ENCODE results near the gene CCDC148. TPM values are rescaled to one million over a fixed set of nuclear protein-coding genes. Genes with fewer than 3 reads are reported as not detected.

CCDC148 gene
- total RNA-seq, 1 experiment from 2014 or later: 0.11 TPM

DNA sequence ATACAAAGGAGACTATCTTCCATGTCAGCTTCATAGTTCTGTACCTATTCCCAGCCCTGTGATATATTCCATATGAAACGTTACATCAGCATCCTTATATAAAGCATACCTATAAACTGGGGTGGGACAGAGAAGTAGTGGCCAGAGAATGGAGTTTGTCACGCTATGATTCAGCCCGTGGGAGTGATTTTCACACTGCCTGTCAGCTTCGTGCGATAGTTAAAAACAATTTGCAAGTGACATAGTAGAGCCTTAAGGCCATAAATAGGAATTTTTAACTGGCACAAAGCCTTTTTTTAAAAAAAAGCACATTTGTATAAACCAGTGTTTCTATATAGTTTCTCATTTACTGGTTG is 30.4 kb upstream of the CCDC148 start:
- no peaks in the 10 kb centered on the region for H4K20me1 ChIP-seq (ENCODE audit: low read length)
- no TSS peak for BruUV-seq (replicated peaks)
- no peaks in the 10 kb centered on the region for H3K36me3 ChIP-seq (ENCODE audit: low read depth, low read length)
- intact Hi-C loops (cut with micrococcal nuclease): no loop called here
- no peaks in the 10 kb centered on the region for H3K9me2 ChIP-seq (replicated peaks; ENCODE audit: low read length)
- H3K79me2 ChIP-seq (ENCODE audit: low read length): peaks cover 86% of the 10 kb centered on the region
- CTCF ChIA-PET: no interaction called here
- no peak overlapping the region for H3K4me3 ChIP-seq (ENCODE audit: low read length)
- peaks cover 17% of the 10 kb centered on the region for H3K4me1 ChIP-seq (ENCODE audit: insufficient read depth, low read length)
- peak overlapping the region; percentile 15; the same call in 1 of the 2 replicates for H3K27ac ChIP-seq (ENCODE audit: low read length)
- no peak overlapping the region for H2AFZ ChIP-seq (ENCODE audit: low read length)
- H3K9me3 ChIP-seq (ENCODE audit: low read length): no peaks in the 10 kb centered on the region
- TF ChIP-seq EZH2phosphoT487 (IDR thresholded peaks at IDR 0.05; ENCODE audit: borderline replicate concordance, low read length) (no peak), EZH2 (IDR thresholded peaks at IDR 0.05; ENCODE audit: low read length, unreplicated experiment) (no peak)
- TF ChIP-seq, protein P1, sequence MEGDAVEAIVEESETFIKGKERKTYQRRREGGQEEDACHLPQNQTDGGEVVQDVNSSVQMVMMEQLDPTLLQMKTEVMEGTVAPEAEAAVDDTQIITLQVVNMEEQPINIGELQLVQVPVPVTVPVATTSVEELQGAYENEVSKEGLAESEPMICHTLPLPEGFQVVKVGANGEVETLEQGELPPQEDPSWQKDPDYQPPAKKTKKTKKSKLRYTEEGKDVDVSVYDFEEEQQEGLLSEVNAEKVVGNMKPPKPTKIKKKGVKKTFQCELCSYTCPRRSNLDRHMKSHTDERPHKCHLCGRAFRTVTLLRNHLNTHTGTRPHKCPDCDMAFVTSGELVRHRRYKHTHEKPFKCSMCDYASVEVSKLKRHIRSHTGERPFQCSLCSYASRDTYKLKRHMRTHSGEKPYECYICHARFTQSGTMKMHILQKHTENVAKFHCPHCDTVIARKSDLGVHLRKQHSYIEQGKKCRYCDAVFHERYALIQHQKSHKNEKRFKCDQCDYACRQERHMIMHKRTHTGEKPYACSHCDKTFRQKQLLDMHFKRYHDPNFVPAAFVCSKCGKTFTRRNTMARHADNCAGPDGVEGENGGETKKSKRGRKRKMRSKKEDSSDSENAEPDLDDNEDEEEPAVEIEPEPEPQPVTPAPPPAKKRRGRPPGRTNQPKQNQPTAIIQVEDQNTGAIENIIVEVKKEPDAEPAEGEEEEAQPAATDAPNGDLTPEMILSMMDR (conservative IDR thresholded peaks at IDR 0.05; ENCODE audit: low read depth, low read length): no peak
- DNase-seq (peak; percentile 42), ATAC-seq (peak; percentile 89)
- POLR2A ChIA-PET (ENCODE audit: unreplicated experiment): no interaction called here
- H3K4me2 ChIP-seq (ENCODE audit: low read length): no peak overlapping the region
- no peaks in the 10 kb centered on the region for H3K27me3 ChIP-seq (ENCODE audit: low read length)
- no peak overlapping the region for H3K9ac ChIP-seq (ENCODE audit: low read length)
- no peaks in the 10 kb centered on the region for H3F3A ChIP-seq (ENCODE audit: low read length, unreplicated experiment)

DNA sequence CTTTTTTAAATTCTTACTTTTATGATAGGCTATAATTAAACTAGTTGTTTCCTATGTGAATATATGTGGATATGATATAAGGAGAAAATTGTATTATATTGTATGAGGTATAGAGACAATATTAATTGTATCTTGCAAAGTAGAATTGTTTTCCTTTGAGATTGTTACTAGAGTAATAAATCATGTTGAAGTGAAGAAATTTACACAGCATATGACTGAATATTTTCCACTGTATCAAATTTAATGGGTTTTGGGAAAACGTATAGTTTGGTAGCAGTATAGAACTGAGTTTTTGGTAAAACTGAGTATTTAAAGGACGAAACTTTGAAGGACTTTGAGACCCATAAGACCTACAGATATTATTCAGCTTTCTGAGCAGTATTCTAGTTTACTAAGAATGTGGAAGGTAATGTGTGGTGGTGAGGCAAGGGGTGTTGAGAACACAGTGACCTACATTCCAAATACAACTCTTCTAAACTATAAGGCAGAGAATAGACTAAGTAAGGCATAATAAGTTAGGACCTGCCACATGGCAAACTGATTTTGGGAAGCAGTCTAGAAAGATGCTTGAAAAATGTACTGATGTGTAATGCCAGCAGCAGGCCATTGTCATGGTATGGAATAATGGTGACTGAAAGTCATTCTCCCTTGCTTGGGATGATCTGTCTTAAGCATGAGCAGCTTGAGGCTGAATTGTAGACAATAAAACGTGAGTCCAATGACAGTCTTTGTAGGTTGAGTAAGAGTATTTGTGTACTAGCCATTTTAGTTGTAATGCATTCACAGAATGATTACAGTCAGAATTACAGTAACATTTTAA is 29.8 kb upstream of the CCDC148 start:
- no peak overlapping the region for H2AFZ ChIP-seq (ENCODE audit: low read length)
- H3K36me3 ChIP-seq (ENCODE audit: low read depth, low read length): no peaks in the 10 kb centered on the region
- peaks cover 17% of the 10 kb centered on the region for H3K4me1 ChIP-seq (ENCODE audit: insufficient read depth, low read length)
- no peak overlapping the region for H3K9ac ChIP-seq (ENCODE audit: low read length)
- CTCF ChIA-PET: no interaction called here
- intact Hi-C loops (cut with micrococcal nuclease): no loop called here
- TF ChIP-seq EZH2phosphoT487 (IDR thresholded peaks at IDR 0.05; ENCODE audit: borderline replicate concordance, low read length): no peak
- no peak for TF ChIP-seq EZH2 (IDR thresholded peaks at IDR 0.05; ENCODE audit: low read length, unreplicated experiment)
- TF ChIP-seq, protein P1 (conservative IDR thresholded peaks at IDR 0.05; ENCODE audit: low read depth, low read length): no peak
- no peaks in the 10 kb centered on the region for H3K9me2 ChIP-seq (replicated peaks; ENCODE audit: low read length)
- H3K4me2 ChIP-seq (ENCODE audit: low read length): no peak overlapping the region
- no peaks in the 10 kb centered on the region for H4K20me1 ChIP-seq (ENCODE audit: low read length)
- POLR2A ChIA-PET (ENCODE audit: unreplicated experiment): no interaction called here
- no peaks in the 10 kb centered on the region for H3F3A ChIP-seq (ENCODE audit: low read length, unreplicated experiment)
- H3K79me2 ChIP-seq (ENCODE audit: low read length): peaks cover 80% of the 10 kb centered on the region
- ATAC-seq (peak; percentile 34), DNase-seq (no peak)
- H3K9me3 ChIP-seq (ENCODE audit: low read length): no peaks in the 10 kb centered on the region
- no peaks in the 10 kb centered on the region for H3K27me3 ChIP-seq (ENCODE audit: low read length)
- no peak overlapping the region for H3K4me3 ChIP-seq (ENCODE audit: low read length)
- BruUV-seq (replicated peaks): no TSS peak
- H3K27ac ChIP-seq (ENCODE audit: low read length): peak overlapping the region; percentile 15; the same call in 1 of the 2 replicates

DNA sequence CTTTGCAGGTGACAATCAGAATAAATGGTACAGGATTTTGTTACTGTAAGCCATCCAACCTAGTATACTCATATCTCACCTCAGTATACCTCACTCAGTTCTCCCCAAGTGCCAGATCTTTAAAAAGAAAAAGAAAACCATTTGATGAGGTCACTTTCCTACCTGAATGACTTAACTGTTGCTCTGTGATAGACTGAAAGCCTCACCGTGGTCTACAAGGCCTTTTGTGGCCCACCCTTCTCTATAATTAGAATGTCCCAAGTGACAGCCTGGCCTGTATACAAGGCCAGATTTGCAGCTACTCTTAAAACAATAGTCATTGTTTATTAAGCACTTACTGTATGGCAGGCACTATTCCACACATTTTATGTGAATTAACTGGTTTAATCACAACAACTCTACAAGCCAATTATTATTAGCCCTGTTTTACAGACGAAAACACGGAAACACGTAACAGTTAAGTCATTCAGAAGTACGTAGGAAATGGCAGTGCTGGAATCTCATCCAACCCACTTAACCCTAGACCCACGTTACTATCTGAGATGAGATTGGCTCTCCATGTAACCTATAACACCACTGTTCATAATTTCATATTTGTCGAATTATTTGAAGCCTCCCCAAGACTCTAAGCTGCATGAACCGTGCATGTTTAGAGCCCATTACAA is 28.5 kb upstream of the CCDC148 start:
- no peaks in the 10 kb centered on the region for H3K9me2 ChIP-seq (replicated peaks; ENCODE audit: low read length)
- no peak overlapping the region for H3K4me3 ChIP-seq (ENCODE audit: low read length)
- TF ChIP-seq, protein P1 (conservative IDR thresholded peaks at IDR 0.05; ENCODE audit: low read depth, low read length): no peak
- TF ChIP-seq EZH2 (IDR thresholded peaks at IDR 0.05; ENCODE audit: low read length, unreplicated experiment) (no peak), EZH2phosphoT487 (IDR thresholded peaks at IDR 0.05; ENCODE audit: borderline replicate concordance, low read length) (no peak)
- H2AFZ ChIP-seq (ENCODE audit: low read length): no peak overlapping the region
- peaks cover 17% of the 10 kb centered on the region for H3K4me1 ChIP-seq (ENCODE audit: insufficient read depth, low read length)
- H3K27ac ChIP-seq (ENCODE audit: low read length): no peak overlapping the region
- H3K27me3 ChIP-seq (ENCODE audit: low read length): no peaks in the 10 kb centered on the region
- no peak overlapping the region for H3K4me2 ChIP-seq (ENCODE audit: low read length)
- ATAC-seq: no peak
- no peaks in the 10 kb centered on the region for H3K9me3 ChIP-seq (ENCODE audit: low read length)
- H4K20me1 ChIP-seq (ENCODE audit: low read length): no peaks in the 10 kb centered on the region
- DNase-seq: no peak
- no peak overlapping the region for H3K9ac ChIP-seq (ENCODE audit: low read length)
- H3K36me3 ChIP-seq (ENCODE audit: low read depth, low read length): no peaks in the 10 kb centered on the region
- POLR2A ChIA-PET (ENCODE audit: unreplicated experiment): no interaction called here
- CTCF ChIA-PET: no interaction called here
- no TSS peak for BruUV-seq (replicated peaks)
- intact Hi-C loops (cut with micrococcal nuclease): no loop called here
- H3K79me2 ChIP-seq (ENCODE audit: low read length): peaks cover 66% of the 10 kb centered on the region
- no peaks in the 10 kb centered on the region for H3F3A ChIP-seq (ENCODE audit: low read length, unreplicated experiment)

All from PC-3 (cell line).